Measurements from ENCODE around the gene DNAH9.
"Not testable (repeated sequence)": the region's sequence is repeated elsewhere in the genome, so short reads cannot be mapped to it uniquely, and the experiment has no call there.

DNAH9 gene

GRCh38 chr17:11969565-11969964, 371.3 kb downstream of the DNAH9 start:
- H3K79me2 ChIP-seq (ENCODE audit: low read length) = no peaks in the 10 kb centered on the region
- H3K4me1 ChIP-seq (ENCODE audit: low read length) = no peaks in the 10 kb centered on the region
- no peak overlapping the region for H2AFZ ChIP-seq (ENCODE audit: low read depth, low read length)
- H4K20me1 ChIP-seq (ENCODE audit: insufficient read depth, low read length) = no peaks in the 10 kb centered on the region
- no peak for TF ChIP-seq CTCF (IDR thresholded peaks at IDR 0.05; ENCODE audit: low read depth, low read length)
- no peak for TF ChIP-seq EZH2phosphoT487 (IDR thresholded peaks at IDR 0.05; ENCODE audit: low read depth)
- H3K4me3 ChIP-seq (ENCODE audit: low read length) = no peak overlapping the region
- H3K36me3 ChIP-seq (replicated peaks; ENCODE audit: low read depth, low read length) = no peaks in the 10 kb centered on the region
- no peak overlapping the region for H3K9ac ChIP-seq (ENCODE audit: low read length)
- no peaks in the 10 kb centered on the region for H3K9me3 ChIP-seq (ENCODE audit: insufficient read depth, low read length)
- H3K4me2 ChIP-seq (ENCODE audit: low read length) = no peak overlapping the region
- H3K27me3 ChIP-seq (ENCODE audit: low read depth, low read length) = no peaks in the 10 kb centered on the region
- no peak overlapping the region for H3K27ac ChIP-seq (ENCODE audit: low read length)

- H3K9me3 ChIP-seq (ENCODE audit: insufficient read depth, low read length); H3K79me2 ChIP-seq (ENCODE audit: low read length); H3K4me2 ChIP-seq (ENCODE audit: low read length); H3K4me1 ChIP-seq (ENCODE audit: low read length); H3K9ac ChIP-seq (ENCODE audit: low read length); H3K27me3 ChIP-seq (ENCODE audit: low read depth, low read length); H3K4me3 ChIP-seq (ENCODE audit: low read length); H4K20me1 ChIP-seq (ENCODE audit: insufficient read depth, low read length); H3K27ac ChIP-seq (ENCODE audit: low read length); H2AFZ ChIP-seq (ENCODE audit: low read depth, low read length); H3K36me3 ChIP-seq (replicated peaks; ENCODE audit: low read depth, low read length): not testable (repeated sequence)
Observed at GRCh38 chr17:11972741-11973140, 374.5 kb downstream of the DNAH9 start.

- H3K27me3 ChIP-seq (ENCODE audit: low read depth, low read length) = no peaks in the 10 kb centered on the region
- TF ChIP-seq EZH2phosphoT487 (IDR thresholded peaks at IDR 0.05; ENCODE audit: low read depth) (no peak), CTCF (IDR thresholded peaks at IDR 0.05; ENCODE audit: low read depth, low read length) (no peak)
- H3K9me3 ChIP-seq (ENCODE audit: insufficient read depth, low read length) = no peaks in the 10 kb centered on the region
- H3K27ac ChIP-seq (ENCODE audit: low read length) = no peak overlapping the region
- H3K79me2 ChIP-seq (ENCODE audit: low read length) = no peaks in the 10 kb centered on the region
- H4K20me1 ChIP-seq (ENCODE audit: insufficient read depth, low read length) = no peaks in the 10 kb centered on the region
- H2AFZ ChIP-seq (ENCODE audit: low read depth, low read length) = no peak overlapping the region
- no peaks in the 10 kb centered on the region for H3K4me1 ChIP-seq (ENCODE audit: low read length)
- no peak overlapping the region for H3K4me3 ChIP-seq (ENCODE audit: low read length)
- peaks cover 3% of the 10 kb centered on the region for H3K36me3 ChIP-seq (replicated peaks; ENCODE audit: low read depth, low read length)
- no peak overlapping the region for H3K4me2 ChIP-seq (ENCODE audit: low read length)
- H3K9ac ChIP-seq (ENCODE audit: low read length) = no peak overlapping the region
Observed at GRCh38 chr17:11979795-11980194, 381.5 kb downstream of the DNAH9 start.

GRCh38 chr17:11980813-11981212, 382.5 kb downstream of the DNAH9 start:
- Histone ChIP-seq H3K79me2 (ENCODE audit: low read length) (no peaks in the 10 kb centered on the region), H3K36me3 (replicated peaks; ENCODE audit: low read depth, low read length) (peaks cover 3% of the 10 kb centered on the region), H3K4me3 (ENCODE audit: low read length) (no peak overlapping the region), H2AFZ (ENCODE audit: low read depth, low read length) (no peak overlapping the region), H3K4me2 (ENCODE audit: low read length) (no peak overlapping the region), H3K9me3 (ENCODE audit: insufficient read depth, low read length) (no peaks in the 10 kb centered on the region), H3K27me3 (ENCODE audit: low read depth, low read length) (no peaks in the 10 kb centered on the region), H4K20me1 (ENCODE audit: insufficient read depth, low read length) (no peaks in the 10 kb centered on the region), H3K4me1 (ENCODE audit: low read length) (no peaks in the 10 kb centered on the region), H3K27ac (ENCODE audit: low read length) (no peak overlapping the region), H3K9ac (ENCODE audit: low read length) (no peak overlapping the region)
- TF ChIP-seq CTCF (IDR thresholded peaks at IDR 0.05; ENCODE audit: low read depth, low read length) (peak; percentile 24; the same call in 1 of the 2 replicates), EZH2phosphoT487 (IDR thresholded peaks at IDR 0.05; ENCODE audit: low read depth) (no peak)

GRCh38 chr17:11981862-11982261, 383.6 kb downstream of the DNAH9 start:
- Histone ChIP-seq H4K20me1 (ENCODE audit: insufficient read depth, low read length) (no peaks in the 10 kb centered on the region), H3K4me3 (ENCODE audit: low read length) (no peak overlapping the region), H3K9ac (ENCODE audit: low read length) (no peak overlapping the region), H3K4me2 (ENCODE audit: low read length) (no peak overlapping the region), H3K9me3 (ENCODE audit: insufficient read depth, low read length) (no peaks in the 10 kb centered on the region), H3K79me2 (ENCODE audit: low read length) (no peaks in the 10 kb centered on the region), H3K27me3 (ENCODE audit: low read depth, low read length) (no peaks in the 10 kb centered on the region), H3K4me1 (ENCODE audit: low read length) (no peaks in the 10 kb centered on the region), H3K36me3 (replicated peaks; ENCODE audit: low read depth, low read length) (peaks cover 3% of the 10 kb centered on the region), H3K27ac (ENCODE audit: low read length) (no peak overlapping the region), H2AFZ (ENCODE audit: low read depth, low read length) (no peak overlapping the region)
- TF ChIP-seq CTCF (IDR thresholded peaks at IDR 0.05; ENCODE audit: low read depth, low read length) (no peak), EZH2phosphoT487 (IDR thresholded peaks at IDR 0.05; ENCODE audit: low read depth) (no peak)

Data from OCI-LY3 (cell line).